ENCODE results near the gene NGEF. TPM values are rescaled to one million over a fixed set of nuclear protein-coding genes. Genes with fewer than 3 reads are reported as not detected.

NGEF gene
- total RNA-seq, 2 donors from 2014 or later, result 0.88 to 5.3 TPM

DNA sequence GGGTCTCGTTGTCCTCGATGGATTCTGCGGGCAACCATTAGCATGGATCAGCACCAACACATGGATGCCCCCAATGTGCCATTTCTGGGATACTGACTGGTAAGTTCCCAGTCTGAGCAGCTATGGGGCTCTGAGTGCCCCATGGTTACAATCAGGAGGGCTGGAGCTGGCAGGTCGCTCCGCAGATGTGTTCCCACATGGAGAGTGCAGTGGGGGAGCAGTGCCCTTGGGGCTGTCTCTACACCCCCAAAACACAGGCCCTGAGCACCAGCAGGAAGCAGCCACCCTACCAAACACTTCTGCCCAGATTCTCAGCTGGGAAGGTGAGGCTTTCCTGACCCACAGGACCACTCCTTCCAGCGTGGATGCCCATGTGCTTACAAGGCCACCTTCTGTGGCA, 8.0 kb downstream of the NGEF start:
- DNase-seq (ENCODE audit: low spot score), result peak; percentile 24
- intact Hi-C loops (cut with DNase I), result no loop called here

DNA sequence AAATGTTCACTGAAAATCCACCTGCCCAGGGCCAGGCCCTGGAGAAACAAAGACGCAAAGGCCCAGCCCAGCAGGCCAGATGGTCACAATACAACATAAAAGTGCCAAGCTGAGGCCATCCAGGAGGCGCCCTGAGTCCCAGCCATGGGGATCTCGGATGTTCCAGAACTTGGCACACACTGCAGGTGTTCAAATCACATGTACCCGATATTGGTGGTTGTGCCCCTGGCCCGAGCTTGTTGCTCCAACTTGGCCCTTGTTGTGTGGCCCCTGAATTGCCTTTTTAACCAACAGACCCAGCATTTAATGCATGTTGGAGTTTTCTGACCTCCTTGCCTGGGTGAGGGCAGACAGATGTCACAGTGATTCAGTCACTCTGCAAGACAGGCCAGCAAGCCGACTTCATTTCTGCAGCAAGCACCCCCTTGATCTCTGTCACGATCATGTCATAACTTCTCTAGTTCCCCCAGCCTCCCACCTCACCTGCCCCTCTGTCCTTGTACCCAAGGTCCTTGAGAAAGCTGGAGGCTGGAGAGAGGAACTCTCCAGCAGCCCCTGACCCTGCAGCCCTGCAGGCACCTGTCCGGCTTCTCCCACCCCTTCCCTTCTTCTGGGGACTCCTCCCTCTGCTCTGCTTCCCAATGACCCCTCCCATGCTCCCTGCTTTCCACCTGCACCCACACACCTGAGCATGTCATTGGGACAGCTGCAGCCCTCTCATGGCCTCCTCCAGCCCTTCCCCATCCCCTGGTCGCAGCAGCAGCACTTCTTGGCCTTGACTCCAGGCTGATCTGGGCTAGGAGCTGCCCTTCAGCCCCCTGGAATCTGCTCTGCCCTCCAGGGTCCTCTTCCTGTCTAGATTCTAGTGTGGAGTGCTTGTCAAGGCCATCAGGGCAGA, 9.1 kb downstream of the NGEF start:
- intact Hi-C loops (cut with DNase I), result no loop called here
- peak; percentile 51 for DNase-seq (ENCODE audit: low spot score)

- peak; percentile 62 for DNase-seq (ENCODE audit: low spot score)
Observed at GRCh38 chr2:233002829-233003657, 10.0 kb downstream of the NGEF start.

GRCh38 chr2:233000886-233001750, 11.9 kb downstream of the NGEF start:
- intact Hi-C loops (cut with DNase I), result no loop called here
- peak; percentile 75 for DNase-seq (ENCODE audit: low spot score)

More at GRCh38 chr2:233002829-233003657, 10.0 kb downstream of the NGEF start:
- intact Hi-C loops (cut with DNase I), result no loop called here

- DNase-seq (ENCODE audit: low spot score), result peak; percentile 73
- intact Hi-C loops (cut with DNase I), result no loop called here
Observed at GRCh38 chr2:232999354-232999753, 13.7 kb downstream of the NGEF start.

DNA sequence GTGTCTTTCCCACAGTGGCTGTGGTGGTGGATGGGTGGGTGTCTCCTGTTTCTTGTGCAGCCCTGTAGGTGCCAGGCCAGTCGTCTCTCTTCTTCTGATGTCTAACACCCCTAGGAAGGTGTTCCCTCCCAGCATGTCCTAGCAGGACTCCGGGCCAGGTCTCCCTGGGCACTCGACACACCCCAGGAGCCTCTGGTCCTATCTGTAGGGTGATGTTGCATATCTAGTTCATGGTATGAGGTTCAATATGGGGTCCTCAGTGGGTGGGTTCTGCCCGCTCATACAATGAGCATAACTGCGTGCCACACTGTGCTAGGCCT, 14.4 kb downstream of the NGEF start:
- no peak for DNase-seq (ENCODE audit: low spot score)
- intact Hi-C loops (cut with DNase I), result no loop called here

GRCh38 chr2:232997749-232998665, 15.0 kb downstream of the NGEF start:
- peak; percentile 75 for DNase-seq (ENCODE audit: low spot score)
- intact Hi-C loops (cut with DNase I), result no loop called here

DNA sequence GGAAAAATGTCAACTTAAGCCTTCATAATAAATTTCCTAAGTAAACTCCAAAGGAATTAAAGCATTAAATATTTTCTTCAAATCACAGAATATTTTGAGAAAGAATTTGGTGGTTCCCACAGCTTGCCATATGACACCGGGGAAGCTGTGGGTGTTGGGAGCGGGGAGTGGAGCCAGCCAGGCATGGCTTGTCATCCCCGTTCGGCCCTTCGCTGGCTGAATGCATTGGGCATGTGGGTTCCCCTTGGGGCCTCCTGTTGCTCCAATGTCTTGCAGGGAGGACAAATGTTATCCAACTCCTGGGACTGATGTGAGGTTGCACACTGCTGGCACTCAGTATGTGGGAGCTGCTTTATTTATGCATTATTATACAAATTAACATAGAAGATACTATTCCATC, 18.6 kb downstream of the NGEF start:
- intact Hi-C loops (cut with DNase I), result loop anchor here in 1 of 2 donors (5.0 kb wide), 1 partner anchor 372 kb away; no protein-coding TSS in a partner anchor
- DNase-seq (ENCODE audit: low spot score), result peak; percentile 66

DNA sequence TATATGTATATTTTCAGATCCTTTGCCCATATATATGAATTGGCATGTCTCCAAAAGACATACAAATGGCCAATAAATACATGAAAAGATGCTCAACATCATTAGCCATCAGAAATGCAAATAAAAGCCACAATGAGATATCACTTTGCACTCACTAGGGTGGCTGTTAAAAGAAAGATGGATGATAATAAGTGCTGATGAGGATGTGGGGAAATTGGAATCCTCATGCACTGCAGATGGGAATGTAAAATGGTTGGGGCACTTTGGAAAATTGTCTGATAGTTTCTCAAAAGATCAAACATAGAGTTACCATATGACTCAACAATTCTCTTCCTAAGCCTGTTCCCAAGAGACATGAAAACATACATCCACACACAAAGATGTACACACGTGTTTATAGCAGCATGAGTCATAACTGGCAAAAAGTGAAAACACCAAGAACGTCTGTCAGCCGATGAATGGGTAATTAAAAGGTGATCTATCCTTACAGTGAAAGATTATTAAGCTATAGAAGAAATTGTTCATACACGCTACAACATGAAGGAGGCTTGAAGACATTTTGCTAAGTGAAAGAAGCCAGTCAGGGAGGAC, 19.7 kb downstream of the NGEF start:
- intact Hi-C loops (cut with DNase I), result loop anchor here in 1 of 2 donors (5.0 kb wide), 1 partner anchor 371 kb away; no protein-coding TSS in a partner anchor
- DNase-seq (ENCODE audit: low spot score), result no peak

DNA sequence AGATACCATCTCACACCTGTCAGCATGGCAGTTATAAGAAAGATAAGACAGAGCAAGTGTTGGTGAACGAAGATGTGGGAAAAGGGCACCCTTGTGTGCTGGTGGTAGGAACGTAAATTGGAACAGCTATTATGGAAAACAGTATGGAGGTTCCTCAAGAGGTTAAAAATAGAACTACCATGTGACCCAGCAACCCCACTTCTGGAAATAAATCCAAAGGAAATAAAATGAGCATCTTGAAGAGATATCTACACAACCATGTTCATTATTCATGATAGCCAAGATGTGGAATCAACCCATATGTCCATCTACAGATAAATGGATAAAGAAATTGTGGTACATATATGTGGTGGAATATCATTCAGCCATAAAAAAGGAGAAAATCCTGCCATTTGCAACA, 26.9 kb downstream of the NGEF start:
- DNase-seq (ENCODE audit: low spot score), result no peak
- intact Hi-C loops (cut with DNase I), result no loop called here

DNA sequence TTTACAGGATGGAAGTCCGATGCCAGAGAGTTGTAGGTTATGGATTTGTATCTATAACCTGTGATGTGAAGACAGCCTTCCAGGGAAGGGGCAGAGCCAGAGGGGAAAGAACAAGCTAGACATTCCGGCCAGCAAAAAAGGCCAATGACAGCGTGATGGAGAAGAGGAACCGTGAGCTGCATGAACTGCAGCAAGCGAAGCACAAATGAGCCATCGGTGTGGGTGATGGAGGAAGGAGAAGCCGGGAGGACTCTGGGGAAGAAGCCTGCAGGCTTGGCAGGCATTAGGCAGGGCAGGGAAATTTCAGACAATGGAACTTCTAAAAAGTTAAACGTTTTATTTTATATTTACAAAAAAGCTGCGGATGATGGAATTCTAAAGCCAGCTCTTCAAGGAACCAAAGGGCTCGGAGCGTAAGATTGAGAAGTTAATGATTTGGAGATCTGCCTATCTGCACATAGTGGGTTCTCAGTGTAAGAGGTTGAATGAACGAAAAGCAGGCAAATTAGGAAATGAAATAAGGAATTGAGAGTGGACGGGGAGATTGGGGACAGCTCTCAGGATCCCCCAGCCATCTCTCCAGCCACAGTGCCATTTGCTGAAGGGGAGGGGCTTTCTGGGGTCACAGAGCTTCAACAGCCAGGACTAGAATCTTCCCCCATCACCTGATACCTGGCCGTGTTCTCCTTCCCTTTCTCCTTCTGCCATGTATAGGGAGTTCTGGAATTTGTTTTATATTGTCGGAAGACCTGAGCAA, 28.4 kb downstream of the NGEF start:
- DNase-seq (ENCODE audit: low spot score), result peak; percentile 12

GRCh38 chr2:232983669-232984140, 29.4 kb downstream of the NGEF start:
- DNase-seq (ENCODE audit: low spot score), result peak; percentile 15
- intact Hi-C loops (cut with DNase I), result no loop called here

More for the DNA sequence above, 28.4 kb downstream of the NGEF start:
- intact Hi-C loops (cut with DNase I), result no loop called here

DNA sequence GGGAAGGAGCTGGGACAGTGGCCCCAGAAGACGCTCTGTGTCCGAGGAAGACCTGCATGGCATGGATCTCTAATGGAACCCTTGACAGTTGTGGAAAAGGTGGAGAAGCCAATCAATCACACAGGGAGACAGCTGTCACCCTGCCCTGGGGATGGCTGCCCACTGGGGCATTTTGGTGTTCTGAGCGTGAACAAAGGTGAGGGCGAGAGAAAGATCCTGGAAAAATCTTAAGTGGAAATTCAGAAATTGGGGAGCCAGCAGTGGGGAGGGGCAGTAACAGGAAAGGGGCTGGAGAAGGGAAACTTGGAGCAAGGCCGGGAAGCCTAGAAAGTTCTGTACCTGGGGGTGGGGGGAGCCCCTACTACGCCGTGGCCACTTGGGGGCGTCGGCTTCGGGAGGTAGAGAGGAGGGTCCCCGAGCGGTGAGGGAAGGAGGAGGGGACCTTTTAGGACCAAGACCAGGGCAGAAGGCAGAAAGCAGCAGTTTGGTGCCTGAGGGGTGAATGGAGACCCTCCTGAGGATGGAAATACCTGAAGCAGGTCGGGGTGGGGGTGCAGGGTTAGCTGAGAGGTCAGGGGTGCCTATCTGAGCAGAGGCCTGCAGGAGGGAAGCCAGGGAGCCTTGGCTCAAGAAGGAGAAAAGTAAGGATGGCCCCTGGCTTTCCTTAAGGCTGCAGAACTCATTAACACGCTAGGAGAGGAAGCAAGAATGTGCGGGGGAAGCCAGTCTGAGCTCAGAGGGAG, 30.0 kb downstream of the NGEF start:
- DNase-seq (ENCODE audit: low spot score), result peak; percentile 69
- intact Hi-C loops (cut with DNase I), result no loop called here

DNA sequence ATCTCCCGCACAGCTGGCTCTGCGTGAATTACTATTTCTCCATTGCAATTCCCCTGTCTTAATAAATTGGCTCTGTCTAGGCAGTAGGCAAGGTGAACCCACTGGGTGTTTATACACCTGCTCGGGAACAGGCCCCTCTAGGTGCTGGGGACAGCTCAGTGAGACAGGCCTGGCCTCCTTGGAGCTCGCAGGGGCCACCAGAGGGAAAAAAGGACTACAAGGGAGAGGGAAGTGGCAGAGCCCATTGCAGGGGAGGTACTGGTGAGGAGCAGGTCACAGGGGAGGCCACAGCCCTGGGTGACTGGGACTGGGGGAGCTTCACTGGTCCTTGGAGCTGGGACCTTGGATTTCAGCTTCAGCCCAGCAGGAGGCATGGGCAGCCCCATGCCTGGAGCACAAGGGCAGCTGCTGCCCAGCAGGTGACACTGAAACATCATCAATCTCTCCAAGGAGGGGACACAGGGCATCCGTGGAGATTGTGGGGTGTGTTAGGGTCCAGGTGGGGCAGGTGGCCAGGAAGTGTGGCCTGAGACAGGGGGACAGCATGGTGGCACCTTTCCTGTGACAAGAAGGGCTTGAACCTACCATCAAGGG, 31.2 kb downstream of the NGEF start:
- intact Hi-C loops (cut with DNase I), result no loop called here
- DNase-seq (ENCODE audit: low spot score), result peak; percentile 47

GRCh38 chr2:232981356-232981755, 31.7 kb downstream of the NGEF start:
- peak; percentile 19 for DNase-seq (ENCODE audit: low spot score)
- intact Hi-C loops (cut with DNase I), result no loop called here

- DNase-seq (ENCODE audit: low spot score), result peak; percentile 49
- intact Hi-C loops (cut with DNase I), result no loop called here
Observed at GRCh38 chr2:232980683-232981082, 32.4 kb downstream of the NGEF start.
